Measurements from ENCODE around the gene SLC13A2. TPM values are rescaled to one million over a fixed set of nuclear protein-coding genes. Genes with fewer than 3 reads are reported as not detected.
"Not testable (repeated sequence)": the region's sequence is repeated elsewhere in the genome, so short reads cannot be mapped to it uniquely, and the experiment has no call there.

The SLC13A2 gene
- total RNA-seq, 4 donors from 2014 or later, result not detected

GRCh38 chr17:28460901-28461300 is 12.5 kb upstream of the SLC13A2 start:
- intact Hi-C loops (cut with DNase I), result no loop called here
- H3K9me3 ChIP-seq, result no peaks in the 10 kb centered on the region
- no peak for DNase-seq
- no peak for TF ChIP-seq CTCF (IDR thresholded peaks at IDR 0.05)
- H3K27me3 ChIP-seq, result no peaks in the 10 kb centered on the region
- WGBS, 2 donors, result 91% methylated on average over 10 of the region's 10 CpGs
- H3K27ac ChIP-seq, result no peak overlapping the region
- H3K4me3 ChIP-seq (replicated peaks in 1 of 3), result no peak overlapping the region
- no peaks in the 10 kb centered on the region for H3K36me3 ChIP-seq
- H3K4me1 ChIP-seq, result no peaks in the 10 kb centered on the region

GRCh38 chr17:28466001-28466400 is 7.4 kb upstream of the SLC13A2 start:
- Histone ChIP-seq H3K4me3 (replicated peaks in 1 of 3) (no peak overlapping the region), H3K36me3 (no peaks in the 10 kb centered on the region), H3K9me3 (no peaks in the 10 kb centered on the region), H3K4me1 (no peaks in the 10 kb centered on the region), H3K27me3 (no peaks in the 10 kb centered on the region), H3K27ac (no peak overlapping the region)
- DNase-seq, result no peak
- intact Hi-C loops (cut with DNase I), result no loop called here
- 66 to 71% methylated on average over 9 of the region's 9 CpGs for WGBS, 2 donors
- TF ChIP-seq POLR2A (IDR thresholded peaks at IDR 0.05) (no peak), CTCF (IDR thresholded peaks at IDR 0.05) (no peak)

GRCh38 chr17:28466521-28467048 is 6.9 kb upstream of the SLC13A2 start:
- no peaks in the 10 kb centered on the region for H3K4me1 ChIP-seq
- 39 to 41% methylated on average over 5 of the region's 5 CpGs for WGBS, 2 donors
- TF ChIP-seq CTCF (IDR thresholded peaks at IDR 0.05) (no peak), POLR2A (IDR thresholded peaks at IDR 0.05) (no peak)
- no peak overlapping the region for H3K27ac ChIP-seq
- H3K27me3 ChIP-seq, result no peaks in the 10 kb centered on the region
- no peaks in the 10 kb centered on the region for H3K36me3 ChIP-seq
- no peaks in the 10 kb centered on the region for H3K9me3 ChIP-seq
- no peak overlapping the region for H3K4me3 ChIP-seq (replicated peaks in 1 of 3)
- intact Hi-C loops (cut with DNase I), result no loop called here
- DNase-seq, result no peak

GRCh38 chr17:28467456-28468025 is 5.9 kb upstream of the SLC13A2 start:
- DNase-seq, result no peak
- Histone ChIP-seq H3K27ac (no peak overlapping the region), H3K4me1 (no peaks in the 10 kb centered on the region), H3K4me3 (replicated peaks in 1 of 3) (no peak overlapping the region), H3K27me3 (no peaks in the 10 kb centered on the region), H3K36me3 (no peaks in the 10 kb centered on the region), H3K9me3 (no peaks in the 10 kb centered on the region)
- TF ChIP-seq POLR2A (IDR thresholded peaks at IDR 0.05), result no peak
- TF ChIP-seq CTCF (IDR thresholded peaks at IDR 0.05), result no peak
- intact Hi-C loops (cut with DNase I), result no loop called here
- 75 to 82% methylated on average over 17 of the region's 17 CpGs for whole genome bisulfite sequencing, 2 donors

- H3K9me3 ChIP-seq; DNase-seq; H3K4me3 ChIP-seq (replicated peaks in 1 of 3); H3K4me1 ChIP-seq; H3K36me3 ChIP-seq; H3K27me3 ChIP-seq; intact Hi-C loops (cut with DNase I); H3K27ac ChIP-seq: not testable (repeated sequence)
- WGBS, 2 donors, result 75 to 87% methylated on average over 20 of the region's 20 CpGs
These were observed 5.3 kb upstream of the SLC13A2 start for GRCh38 chr17:28468033-28468735.
